NB4 (cell line): ENCODE results near the gene KIF13A.

ENCODE experiments used
- CTCF ChIP-seq: IDR thresholded peaks from one replicate; pipeline ENCODE4 v1.5.1; 2012; ENCODE audit warnings: low read depth, low read length
- MAX ChIP-seq: IDR thresholded peaks from 2 replicates; pipeline ENCODE4 v1.6.1; 2011; ENCODE audit warnings: low read depth, low read length
- POLR2A ChIP-seq: IDR thresholded peaks from 2 replicates; pipeline ENCODE4 v1.6.1; 2011; ENCODE audit warnings: mild to moderate bottlenecking; ENCODE audit not compliant: insufficient read length; ENCODE audit errors: extremely low read depth

- TF ChIP-seq CTCF: no peak
- no peak for TF ChIP-seq POLR2A
- no peak for TF ChIP-seq MAX
Measured at GRCh38 chr6:17932330-17932852, 55.0 kb downstream of the KIF13A start.
